Upper lobe of left lung (tissue), 6 donors: ENCODE measurements around the gene VSTM2B. TPM values are rescaled to one million over a fixed set of nuclear protein-coding genes. Genes with fewer than 3 reads are reported as not detected.

ENCODE experiments used
- ATAC-seq, 2 donors: fragments of 200-7000 bp; cut with Tn5 transposase; one replicate each; pipeline ENCODE4 v1.9.1; 2022; ENCODE audit warnings: mild to moderate bottlenecking in 2 of 2, moderate library complexity in 2 of 2; ENCODE audit not compliant: low FRiP score in 2 of 2
- DNase-seq, 2 donors: peaks; one replicate each; pipeline ENCODE4 v3.0.0-alpha.2; 2019 to 2020
- H3K27ac ChIP-seq, 4 donors: fragments of 200-600 bp; sonication (generic); one replicate each; pipeline ENCODE4 v1.5.1; 2016 to 2019
- H3K27me3 ChIP-seq, 4 donors: fragments of 200-600 bp; sonication (generic); one replicate each; pipeline ENCODE4 v1.5.1; 2017 to 2019
- H3K36me3 ChIP-seq, 4 donors: fragments of 200-600 bp; sonication (generic); one replicate each; pipeline ENCODE4 v1.5.1; 2016 to 2019
- H3K4me1 ChIP-seq, 4 donors: fragments of 200-600 bp; sonication (generic); one replicate each; pipeline ENCODE4 v1.5.1; 2018 to 2019
- H3K4me3 ChIP-seq, 4 donors: fragments of 200-600 bp; sonication (generic); one replicate each; pipeline ENCODE4 v1.5.1; 2017 to 2019; ENCODE audit warnings: mild to moderate bottlenecking in 2 of 4, moderate library complexity in 1 of 4
- H3K9me3 ChIP-seq, 4 donors: fragments of 200-600 bp; sonication (generic); one replicate each; pipeline ENCODE4 v1.5.1; 2018 to 2019
- CTCF ChIP-seq, 6 experiments: fragments of 450-650 bp in 4 of 6; fragments of 200-600 bp in 2 of 6; sonication (generic) in 2 of 6; IDR thresholded peaks; one replicate each; pipeline ENCODE4 v1.5.1; 2016 to 2019; ENCODE audit warnings: antibody characterized with exemption in 6 of 6
- EP300 ChIP-seq, 4 donors: sonication (generic); formaldehyde crosslinking; IDR thresholded peaks; one replicate each; pipeline ENCODE4 v1.5.1; 2017; ENCODE audit warnings: antibody characterized with exemption in 4 of 4, control low read depth in 2 of 4
- POLR2A ChIP-seq, 4 donors: fragments of 450-650 bp; IDR thresholded peaks; one replicate each; pipeline ENCODE4 v1.5.1; 2016 to 2017; ENCODE audit warnings: antibody characterized with exemption in 4 of 4, mild to moderate bottlenecking in 2 of 4
- POLR2AphosphoS5 ChIP-seq, 2 donors: sonication (generic); formaldehyde crosslinking; IDR thresholded peaks; one replicate each; pipeline ENCODE4 v1.5.1; 2017; ENCODE audit warnings: antibody characterized with exemption in 2 of 2
- WGBS, 2 donors: methylation state at CpG; one replicate each; pipeline ENCODE4 v1.1.5; 2017 to 2018; 5-methylcytosine and 5-hydroxymethylcytosine counted together
- total RNA-seq, 6 donors: library from RNA; depleted of rRNA in 4 of 6; stranded (reverse); fragments of >200 nt in 4 of 6; gene quantifications; one replicate each; pipeline versions ENCODE4 v1.1.0 to v1.2.1, GENCODE V29; 2016 to 2021
- donor health status: DM: no; HTN: no; CAD: no; lungs with moderate emphysema.
- donor health status: DM: no; HTN: yes; CAD: no; lungs with severe emphysema.

Gene VSTM2B
- total RNA-seq, 6 donors from 2014 or later, result not detected

DNA sequence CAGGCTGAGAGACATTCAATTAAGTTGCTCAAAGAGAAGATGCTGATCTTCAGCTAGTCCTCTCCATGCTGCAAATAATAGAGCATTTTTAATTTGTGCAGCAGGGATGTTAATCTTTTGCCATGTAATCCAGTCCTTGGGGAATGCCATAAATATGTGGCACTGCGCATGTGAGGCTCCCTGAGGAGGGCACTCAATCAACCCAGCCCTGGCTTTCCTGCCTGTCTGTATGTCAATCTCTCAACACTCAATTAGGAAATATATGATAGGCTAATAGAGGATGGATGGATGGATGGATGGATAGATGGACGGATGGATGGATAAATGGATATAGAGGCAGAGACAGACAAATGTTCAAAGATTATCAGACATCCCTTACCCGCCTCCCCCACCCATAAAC lies 48.7 kb downstream of the VSTM2B start:
- TF ChIP-seq POLR2A (IDR thresholded peaks at IDR 0.05) (no peak), EP300 (IDR thresholded peaks at IDR 0.05) (no peak), CTCF (IDR thresholded peaks at IDR 0.05) (no peak), POLR2AphosphoS5 (IDR thresholded peaks at IDR 0.05) (no peak)
- no peaks in the 10 kb centered on the region for H3K9me3 ChIP-seq
- no peaks in the 10 kb centered on the region for H3K36me3 ChIP-seq
- no peaks in the 10 kb centered on the region for H3K4me1 ChIP-seq
- H3K27me3 ChIP-seq, result no peaks in the 10 kb centered on the region
- no peak overlapping the region for H3K4me3 ChIP-seq
- no peak for DNase-seq
- WGBS, 2 donors, result 67 to 72% methylated on average over 3 of the region's 3 CpGs
- no peak overlapping the region for H3K27ac ChIP-seq
- ATAC-seq, result no peak

DNA sequence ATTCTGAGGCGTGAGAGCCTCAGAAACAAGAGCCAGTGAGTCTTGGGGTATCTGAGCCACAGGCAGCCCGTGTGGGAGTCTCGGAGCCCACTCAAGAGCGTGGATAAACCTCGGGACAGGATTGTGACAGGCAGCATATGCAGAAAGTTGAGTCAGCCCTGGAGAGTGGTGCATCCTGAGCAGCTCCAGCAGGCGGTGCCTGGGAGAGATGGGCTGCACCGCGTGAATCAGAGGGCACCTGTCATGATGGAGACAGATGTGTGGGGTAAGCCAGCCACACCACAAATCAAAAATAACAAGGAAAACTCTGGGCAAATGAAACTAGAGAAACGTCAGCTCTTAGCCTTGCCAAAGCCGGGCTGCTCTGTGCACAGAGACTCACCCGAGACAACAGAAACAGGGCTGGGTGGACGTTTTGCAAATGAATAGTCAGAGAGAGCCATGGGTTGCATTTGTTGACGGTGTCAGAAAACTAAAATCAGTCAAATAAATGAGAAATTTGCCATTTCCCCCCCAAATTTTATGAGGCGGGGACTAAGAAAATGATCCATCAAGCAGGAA lies 50.3 kb downstream of the VSTM2B start:
- DNase-seq (no peak), ATAC-seq (no peak)
- Histone ChIP-seq H3K4me3 (no peak overlapping the region), H3K4me1 (no peaks in the 10 kb centered on the region), H3K36me3 (no peaks in the 10 kb centered on the region), H3K27me3 (no peaks in the 10 kb centered on the region), H3K27ac (no peak overlapping the region), H3K9me3 (no peaks in the 10 kb centered on the region)
- WGBS, 2 donors, result 37 to 39% methylated on average over 10 to 14 of the region's 14 CpGs
- TF ChIP-seq POLR2A (IDR thresholded peaks at IDR 0.05), result no peak
- no peak for TF ChIP-seq CTCF (IDR thresholded peaks at IDR 0.05)
- no peak for TF ChIP-seq POLR2AphosphoS5 (IDR thresholded peaks at IDR 0.05)
- TF ChIP-seq EP300 (IDR thresholded peaks at IDR 0.05), result no peak

GRCh38 chr19:29576761-29577648 lies 51.2 kb downstream of the VSTM2B start:
- no peaks in the 10 kb centered on the region for H3K4me1 ChIP-seq
- H3K27me3 ChIP-seq, result no peaks in the 10 kb centered on the region
- WGBS, 2 donors, result 69% methylated on average over 11 to 15 of the region's 15 CpGs
- TF ChIP-seq POLR2AphosphoS5 (IDR thresholded peaks at IDR 0.05) (no peak), CTCF (IDR thresholded peaks at IDR 0.05) (no peak), POLR2A (IDR thresholded peaks at IDR 0.05) (no peak), EP300 (IDR thresholded peaks at IDR 0.05) (no peak)
- H3K9me3 ChIP-seq, result no peaks in the 10 kb centered on the region
- no peak overlapping the region for H3K27ac ChIP-seq
- no peaks in the 10 kb centered on the region for H3K36me3 ChIP-seq
- ATAC-seq (no peak), DNase-seq (no peak)
- H3K4me3 ChIP-seq, result no peak overlapping the region

- no peaks in the 10 kb centered on the region for H3K4me1 ChIP-seq
- DNase-seq, result no peak
- H3K4me3 ChIP-seq, result no peak overlapping the region
- H3K36me3 ChIP-seq, result no peaks in the 10 kb centered on the region
- WGBS, 2 donors, result 59 to 90% methylated on average over 2 to 3 of the region's 3 CpGs
- no peak for TF ChIP-seq EP300 (IDR thresholded peaks at IDR 0.05)
- no peak for TF ChIP-seq CTCF (IDR thresholded peaks at IDR 0.05)
- TF ChIP-seq POLR2A (IDR thresholded peaks at IDR 0.05), result no peak
- no peak for TF ChIP-seq POLR2AphosphoS5 (IDR thresholded peaks at IDR 0.05)
- H3K27me3 ChIP-seq, result no peaks in the 10 kb centered on the region
- H3K9me3 ChIP-seq, result no peaks in the 10 kb centered on the region
- H3K27ac ChIP-seq, result no peak overlapping the region
- ATAC-seq, result peak in 1 of 2 donors; percentile 51
Observed at GRCh38 chr19:29577649-29577963, 51.8 kb downstream of the VSTM2B start.
